DMS153 (cell line): ENCODE results near the gene TEX35.
"Not testable (repeated sequence)": the region's sequence is repeated elsewhere in the genome, so short reads cannot be mapped to it uniquely, and the experiment has no call there.

ENCODE experiments used
- DNase-seq: peaks from one replicate; lab custom pipeline; 2025; lab: John Stamatoyannopoulos, UW

TEX35 gene

GRCh38 chr1:178541829-178542553 is 29.1 kb downstream of the TEX35 start:
- peak; percentile 24 for DNase-seq

GRCh38 chr1:178542554-178543289 is 29.8 kb downstream of the TEX35 start:
- DNase-seq = peak; percentile 56

- peak; percentile 53 for DNase-seq
Measured at GRCh38 chr1:178543290-178543607, 30.3 kb downstream of the TEX35 start.

- DNase-seq = no peak
Measured at GRCh38 chr1:178544531-178544930, 31.6 kb downstream of the TEX35 start.

GRCh38 chr1:178548108-178548507 is 35.2 kb downstream of the TEX35 start:
- DNase-seq = no peak

- DNase-seq = no peak
Measured at GRCh38 chr1:178551307-178551706, 38.4 kb downstream of the TEX35 start.

GRCh38 chr1:178551940-178552339 is 39.0 kb downstream of the TEX35 start:
- DNase-seq = no peak

GRCh38 chr1:178552856-178553255 is 39.9 kb downstream of the TEX35 start:
- DNase-seq = no peak

GRCh38 chr1:178554351-178554750 is 41.4 kb downstream of the TEX35 start:
- DNase-seq = not testable (repeated sequence)

GRCh38 chr1:178555613-178556012 is 42.7 kb downstream of the TEX35 start:
- not testable (repeated sequence) for DNase-seq

GRCh38 chr1:178558816-178559215 is 45.9 kb downstream of the TEX35 start:
- not testable (repeated sequence) for DNase-seq

- DNase-seq = no peak
Measured at GRCh38 chr1:178560871-178561376, 48.0 kb downstream of the TEX35 start.

GRCh38 chr1:178563099-178563820 is 50.4 kb downstream of the TEX35 start:
- no peak for DNase-seq

- no peak for DNase-seq
Measured at GRCh38 chr1:178564086-178564782, 51.3 kb downstream of the TEX35 start.

- no peak for DNase-seq
Measured at GRCh38 chr1:178564783-178565180, 51.9 kb downstream of the TEX35 start.

GRCh38 chr1:178565586-178565985 is 52.7 kb downstream of the TEX35 start:
- no peak for DNase-seq

GRCh38 chr1:178566187-178566586 is 53.3 kb downstream of the TEX35 start:
- no peak for DNase-seq

- DNase-seq = no peak
Measured at GRCh38 chr1:178571807-178572206, 58.9 kb downstream of the TEX35 start.
